Thymus (tissue), 11 donors: ENCODE data around the gene GRB10. TPM values are rescaled to one million over a fixed set of nuclear protein-coding genes. Genes with fewer than 3 reads are reported as not detected.
A peak's percentile ranks its signal among the peaks of the same experiment; 100 is the strongest.

ENCODE experiments used
- DNase-seq, 9 donors: peaks; one replicate each; pipeline ENCODE4 v3.0.0-alpha.2; 2013; ENCODE audit warnings: low spot score in 9 of 9, low read depth in 6 of 9, missing footprints in 1 of 9
- H3K27ac ChIP-seq, 2 donors: one replicate each; pipeline ENCODE4 v1.5.1; 2013; ENCODE audit warnings: control low read depth in 1 of 2, low read depth in 1 of 2, low read length in 1 of 2, mild to moderate bottlenecking in 1 of 2, moderate library complexity in 1 of 2
- H3K27me3 ChIP-seq, 2 donors: one replicate each; pipeline ENCODE4 v1.5.1; 2013; ENCODE audit warnings: low read length in 1 of 2; ENCODE audit not compliant: control insufficient read depth in 2 of 2, insufficient read depth in 1 of 2
- H3K36me3 ChIP-seq, 2 donors: one replicate each; pipeline ENCODE4 v1.5.1; 2013; ENCODE audit warnings: low read length in 1 of 2, mild to moderate bottlenecking in 1 of 2, moderate library complexity in 1 of 2; ENCODE audit not compliant: control insufficient read depth in 2 of 2, insufficient read depth in 2 of 2
- H3K4me1 ChIP-seq, 2 donors: one replicate each; pipeline ENCODE4 v1.5.1; 2013; ENCODE audit warnings: low read length in 2 of 2; ENCODE audit not compliant: control insufficient read depth in 2 of 2, insufficient read depth in 2 of 2
- H3K4me3 ChIP-seq, 2 donors: one replicate each; pipeline ENCODE4 v1.5.1; 2013; ENCODE audit warnings: low read length in 2 of 2, control low read depth in 1 of 2, mild to moderate bottlenecking in 1 of 2
- H3K9me3 ChIP-seq, 2 donors: one replicate each; pipeline ENCODE4 v1.5.1; 2013; ENCODE audit warnings: low read length in 1 of 2, mild to moderate bottlenecking in 1 of 2; ENCODE audit not compliant: control insufficient read depth in 2 of 2, insufficient read depth in 1 of 2
- WGBS: extraction: QIAGEN DNeasy Blood & Tissue Kit; methylation state at CpG from one replicate; pipeline ENCODE4 v1.1.7; 2013; 5-methylcytosine and 5-hydroxymethylcytosine counted together
- polyA plus RNA-seq: library from polyadenylated mRNA; stranded (reverse); fragments of 200-250 nt; gene quantifications from one replicate; pipeline ENCODE4 v1.2.3, GENCODE V29; 2013
- total RNA-seq: library from RNA; stranded (reverse); fragments of 120-200 nt; gene quantifications from one replicate; pipeline ENCODE4 v1.2.4, GENCODE V29; 2013
- donor health status: healthy.

Gene GRB10
- total and polyA plus RNA-seq, 2 donors = 2.8 to 7.8 TPM

DNA sequence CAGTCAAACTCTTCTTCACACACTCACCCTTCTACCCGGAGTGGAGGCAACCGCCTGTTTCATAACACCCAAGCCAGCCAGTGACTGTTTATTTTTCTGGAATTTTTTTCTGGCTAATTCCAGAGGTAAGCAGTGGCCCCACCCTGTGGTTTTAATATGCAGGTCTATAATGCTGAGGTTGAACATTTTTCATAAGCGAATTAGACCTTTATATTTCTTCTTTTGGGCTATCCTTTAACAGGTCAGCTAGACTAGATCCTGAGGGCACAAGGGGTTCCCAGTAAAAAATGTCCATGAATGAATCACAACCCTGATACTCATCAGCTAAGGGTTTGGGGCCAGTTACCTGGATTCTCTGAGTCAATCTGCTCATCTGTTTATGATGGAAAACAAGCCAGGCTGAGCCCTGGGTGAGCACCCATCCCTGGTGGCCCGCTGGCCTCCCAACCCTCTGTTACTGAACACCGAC lies 76.2 kb downstream of the GRB10 start:
- H3K27me3 ChIP-seq = no peaks in the 10 kb centered on the region
- no peak overlapping the region for H3K4me3 ChIP-seq
- peaks cover 0 to 4% of the 10 kb centered on the region in 2 donors for H3K9me3 ChIP-seq
- H3K27ac ChIP-seq = no peak overlapping the region
- DNase-seq = no peak
- 97% methylated on average over 5 of the region's 5 CpGs for WGBS
- H3K36me3 ChIP-seq = no peaks in the 10 kb centered on the region
- no peaks in the 10 kb centered on the region for H3K4me1 ChIP-seq

DNA sequence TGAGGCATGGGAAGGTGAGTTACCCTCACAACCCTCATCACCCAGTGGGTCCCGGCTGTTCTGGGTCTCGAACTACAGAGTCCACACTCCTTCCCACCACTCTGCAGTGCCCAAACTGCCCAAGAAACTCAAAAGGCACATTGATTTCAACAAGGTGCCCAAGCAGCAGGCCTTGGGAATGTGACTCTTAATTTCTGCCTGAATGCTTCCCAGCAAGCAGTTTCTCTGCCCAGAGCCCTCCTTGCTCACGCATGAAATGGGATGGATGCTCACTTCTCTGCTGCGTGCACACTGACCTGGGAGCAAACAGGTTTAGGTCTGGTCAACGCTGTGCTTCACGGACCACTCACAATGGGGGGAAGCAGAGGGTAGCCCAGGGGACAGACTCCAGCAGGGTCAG lies 77.9 kb downstream of the GRB10 start:
- Histone ChIP-seq H3K9me3 (no peaks in the 10 kb centered on the region), H3K27ac (no peak overlapping the region), H3K27me3 (no peaks in the 10 kb centered on the region), H3K4me1 (no peaks in the 10 kb centered on the region), H3K36me3 (no peaks in the 10 kb centered on the region), H3K4me3 (no peak overlapping the region)
- DNase-seq = no peak
- 98% methylated on average over 6 of the region's 6 CpGs for WGBS

DNA sequence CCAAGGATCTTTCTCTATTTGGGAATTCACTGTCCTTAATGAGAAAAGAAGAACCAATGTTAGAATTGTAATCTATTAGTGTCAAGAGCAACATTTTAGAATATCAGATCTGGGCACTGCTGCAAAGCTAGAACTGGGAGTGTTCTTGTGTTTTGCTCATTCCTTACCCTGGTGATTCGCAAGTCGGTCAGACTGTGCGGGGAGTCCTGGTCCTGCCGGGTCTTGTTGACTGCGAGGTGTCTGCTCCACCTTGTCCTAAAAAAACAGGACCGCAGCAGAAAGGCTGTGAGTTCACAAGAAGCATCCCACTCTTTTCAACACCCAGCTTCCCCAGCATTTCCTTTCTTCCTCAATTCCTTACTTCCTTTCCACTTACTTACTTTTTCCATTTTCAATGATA lies 79.0 kb downstream of the GRB10 start:
- WGBS = 96% methylated on average over 6 of the region's 6 CpGs
- DNase-seq = no peak
- Histone ChIP-seq H3K9me3 (no peaks in the 10 kb centered on the region), H3K36me3 (no peaks in the 10 kb centered on the region), H3K27me3 (no peaks in the 10 kb centered on the region), H3K27ac (no peak overlapping the region), H3K4me1 (no peaks in the 10 kb centered on the region), H3K4me3 (no peak overlapping the region)

DNA sequence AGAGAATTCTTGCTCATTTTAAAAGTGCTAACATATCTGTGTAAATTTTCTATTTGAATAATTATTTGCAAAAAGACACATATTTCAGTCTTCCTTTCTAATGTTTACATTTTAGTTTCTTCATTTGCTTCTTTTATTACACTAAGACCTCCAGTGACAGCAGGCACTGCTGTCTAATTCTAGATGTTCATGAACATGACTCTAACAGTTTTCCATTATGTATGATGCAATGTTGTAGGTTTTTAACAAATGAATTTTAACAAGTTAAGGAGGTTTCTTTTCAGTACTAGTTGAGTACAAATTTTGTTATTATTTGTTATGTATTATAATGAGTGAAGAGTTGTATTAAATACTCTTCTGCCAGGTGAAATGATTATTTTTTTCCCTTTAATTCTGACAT lies 83.6 kb downstream of the GRB10 start:
- Histone ChIP-seq H3K9me3 (no peaks in the 10 kb centered on the region), H3K27ac (no peak overlapping the region), H3K4me1 (no peaks in the 10 kb centered on the region), H3K4me3 (no peak overlapping the region), H3K36me3 (no peaks in the 10 kb centered on the region), H3K27me3 (no peaks in the 10 kb centered on the region)
- no peak for DNase-seq

DNA sequence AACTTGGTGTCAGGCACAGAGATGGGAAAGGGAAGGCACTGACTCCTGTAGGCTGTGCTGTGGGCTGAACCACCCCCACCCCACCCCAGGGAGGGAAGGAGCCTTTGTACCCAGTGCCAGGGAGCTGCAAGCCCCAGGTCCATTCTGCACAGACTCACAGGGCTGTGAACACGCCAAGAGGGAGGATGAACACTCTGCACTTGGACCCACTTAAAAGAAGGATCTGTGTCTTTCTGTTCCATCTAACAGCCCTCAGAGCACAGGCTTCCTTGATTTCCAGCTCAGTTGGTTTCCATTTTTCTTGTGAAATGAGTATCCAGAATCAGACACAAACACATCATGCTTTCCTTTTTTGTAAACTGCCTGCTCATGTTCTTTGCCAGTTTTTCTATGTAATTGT lies 84.9 kb downstream of the GRB10 start:
- Histone ChIP-seq H3K27ac (no peak overlapping the region), H3K4me1 (no peaks in the 10 kb centered on the region), H3K36me3 (no peaks in the 10 kb centered on the region), H3K9me3 (no peaks in the 10 kb centered on the region), H3K27me3 (no peaks in the 10 kb centered on the region), H3K4me3 (no peak overlapping the region)
- WGBS = 91% methylated on average over 1 of the region's 1 CpG
- no peak for DNase-seq

DNA sequence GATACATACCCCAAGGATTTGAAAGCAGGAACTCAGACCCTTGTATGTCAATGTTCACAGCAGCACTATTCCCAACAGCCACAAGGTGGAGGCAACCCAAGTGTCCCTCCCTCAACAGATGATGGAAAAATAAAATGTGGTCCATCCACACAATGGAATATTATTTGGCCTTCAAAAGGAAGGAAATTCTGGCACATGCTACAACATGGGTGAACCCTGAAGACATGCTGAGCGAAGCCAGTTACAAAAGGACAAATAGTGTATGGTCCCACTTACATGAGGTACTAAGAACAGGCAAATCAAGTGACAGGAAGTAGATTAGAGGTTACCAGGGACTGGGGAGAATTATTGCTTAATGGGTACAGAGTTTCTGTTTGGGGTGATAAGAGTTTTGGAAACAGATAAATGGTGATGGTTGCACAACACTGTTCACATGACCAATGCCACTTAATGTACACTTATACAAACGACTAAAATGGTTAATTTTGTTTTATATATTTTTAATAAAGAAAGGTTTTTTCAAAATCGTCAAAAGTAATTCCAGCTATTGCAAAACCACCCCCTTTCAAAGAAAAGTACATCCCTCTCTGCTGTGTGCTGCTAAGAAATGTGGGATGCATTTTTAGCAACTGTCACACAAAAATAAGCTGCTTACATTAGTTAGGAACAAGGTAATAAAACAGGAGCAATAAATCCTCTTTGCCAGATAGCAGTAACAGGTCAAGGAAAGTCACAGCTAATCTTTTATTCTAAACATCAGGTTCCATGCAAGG lies 85.7 kb downstream of the GRB10 start:
- Histone ChIP-seq H3K27me3 (no peaks in the 10 kb centered on the region), H3K4me1 (no peaks in the 10 kb centered on the region), H3K27ac (no peak overlapping the region), H3K4me3 (no peak overlapping the region), H3K36me3 (no peaks in the 10 kb centered on the region), H3K9me3 (no peaks in the 10 kb centered on the region)
- DNase-seq = peak in 6 of 9 donors; percentile 10 to 58 (median 25)
- 76% methylated on average over 3 of the region's 3 CpGs for WGBS

DNA sequence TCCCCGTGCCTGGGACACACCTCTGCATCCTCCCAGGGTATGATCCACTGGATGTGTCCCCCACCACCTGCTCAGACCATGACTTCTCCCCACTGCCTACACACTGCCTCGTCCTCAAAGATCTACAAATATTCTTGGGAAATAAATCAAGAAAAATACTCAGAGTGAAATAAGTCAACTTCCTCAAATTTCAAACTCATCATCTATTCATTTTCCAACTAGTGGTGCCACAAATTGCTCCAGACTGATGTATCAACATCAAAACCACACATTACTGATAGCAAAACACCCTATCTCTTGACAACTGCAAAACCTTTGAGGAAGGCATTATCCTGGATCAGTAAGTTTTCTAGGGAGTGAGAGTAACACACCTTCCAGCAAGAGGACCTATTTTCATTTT lies 87.7 kb downstream of the GRB10 start:
- no peak overlapping the region for H3K4me3 ChIP-seq
- no peak for DNase-seq
- no peaks in the 10 kb centered on the region for H3K36me3 ChIP-seq
- 69% methylated on average over 2 of the region's 2 CpGs for WGBS
- no peaks in the 10 kb centered on the region for H3K4me1 ChIP-seq
- no peak overlapping the region for H3K27ac ChIP-seq
- no peaks in the 10 kb centered on the region for H3K27me3 ChIP-seq
- H3K9me3 ChIP-seq = no peaks in the 10 kb centered on the region

DNA sequence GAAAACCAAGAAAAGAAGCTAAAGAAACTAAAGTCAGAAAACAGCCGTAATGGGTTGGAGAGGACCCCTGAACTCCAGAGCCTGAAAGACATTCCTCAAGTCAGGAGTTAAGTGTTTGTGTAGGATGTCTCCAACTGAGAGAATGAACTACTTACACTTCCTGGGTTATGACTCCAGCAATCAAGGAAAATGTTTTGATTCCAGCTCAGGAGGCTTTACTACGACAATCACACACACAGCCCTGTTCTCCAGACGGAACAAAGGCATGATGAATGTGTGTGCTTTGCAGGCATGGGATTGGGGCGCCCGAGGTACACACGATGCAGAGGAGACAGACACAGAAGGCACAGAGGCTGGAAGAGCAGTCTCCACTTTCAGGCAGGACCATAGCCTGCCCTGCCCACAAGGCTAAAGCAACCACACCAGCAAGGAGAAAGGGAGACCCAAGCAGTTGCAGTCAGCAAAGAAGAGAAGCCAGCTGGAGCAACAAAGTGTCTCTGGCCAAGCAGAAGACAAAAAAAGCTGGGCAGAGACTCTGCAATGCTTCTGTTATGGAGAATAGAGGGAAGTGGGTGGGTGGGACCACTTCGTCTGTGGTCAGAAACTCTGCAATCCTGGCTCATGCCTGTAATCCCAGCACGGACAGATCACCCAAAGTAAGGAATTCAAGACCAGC lies 89.1 kb downstream of the GRB10 start:
- Histone ChIP-seq H3K27me3 (no peaks in the 10 kb centered on the region), H3K27ac (no peak overlapping the region), H3K4me1 (no peaks in the 10 kb centered on the region), H3K36me3 (no peaks in the 10 kb centered on the region), H3K9me3 (no peaks in the 10 kb centered on the region), H3K4me3 (no peak overlapping the region)
- WGBS = 97% methylated on average over 8 of the region's 8 CpGs
- no peak for DNase-seq

DNA sequence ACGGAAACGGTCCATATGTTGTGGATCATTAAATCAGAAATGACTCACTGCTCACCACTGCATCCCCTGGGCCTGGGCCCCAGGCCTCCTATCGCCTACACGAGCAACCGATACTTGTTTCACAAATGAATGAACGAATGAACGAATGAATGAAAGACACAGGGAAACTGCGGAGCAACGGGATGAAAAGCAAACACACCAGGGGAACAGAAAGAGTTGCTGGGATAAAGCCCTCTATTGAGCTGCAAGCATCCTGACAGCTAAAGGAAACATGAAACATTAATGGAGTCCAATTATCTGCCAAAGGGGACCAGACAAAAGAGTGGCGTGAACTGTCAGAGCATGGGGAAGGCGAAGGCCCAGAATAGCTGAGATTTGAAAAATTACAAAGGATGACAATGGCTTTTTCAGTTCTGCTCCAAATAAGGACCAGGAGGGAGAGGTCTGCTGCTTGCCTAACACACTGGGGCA lies 92.1 kb downstream of the GRB10 start:
- no peaks in the 10 kb centered on the region for H3K36me3 ChIP-seq
- no peaks in the 10 kb centered on the region for H3K4me1 ChIP-seq
- H3K9me3 ChIP-seq = no peaks in the 10 kb centered on the region
- H3K27me3 ChIP-seq = no peaks in the 10 kb centered on the region
- H3K4me3 ChIP-seq = no peak overlapping the region
- 87% methylated on average over 11 of the region's 11 CpGs for WGBS
- no peak for DNase-seq
- H3K27ac ChIP-seq = no peak overlapping the region
